HepG2 (cell line): Measurements from ENCODE around the gene NRBF2. TPM values are rescaled to one million over a fixed set of nuclear protein-coding genes. Genes with fewer than 3 reads are reported as not detected.

Experiments
- ATAC-seq: fragments of 200-7000 bp; cut with Tn5 transposase; 3 replicates; pipeline ENCODE4 v1.9.1; 2020; ENCODE audit warnings: mild to moderate bottlenecking, moderate library complexity
- BruUV-seq: library from RNA; stranded (reverse); fragments of 400-500 nt; replicated peaks from 2 replicates; lab custom pipeline; 2021; lab: Mats Ljungman, UMichigan
- CTCF ChIA-PET: fragments of 300-600 bp; formaldehyde crosslinking; extraction: SDS; loops from one replicate; lab custom pipeline; 2021; ENCODE audit warnings: low total read pairs, inconsistent platforms, low intra/inter-chr PET ratio; lab: Yijun Ruan, JAX
- POLR2A ChIA-PET: fragments of 350-600 bp; sonication (Branson Sonifier 250); formaldehyde crosslinking; loops from one replicate; lab custom pipeline; 2020; ENCODE audit warnings: antibody characterized with exemption, inconsistent platforms; lab: Yijun Ruan, JAX
- DNase-seq: peaks from one replicate; pipeline ENCODE4 v3.0.0-alpha.2; 2015; ENCODE audit warnings: low spot score
- FAIRE-seq: peaks from 3 replicates; lab custom pipeline; 2011; peaks lifted over from hg19 to GRCh38; lab: Jason Lieb, UNC
- H2AFZ ChIP-seq: one replicate; pipeline ENCODE4 v1.6.1; 2011; ENCODE audit warnings: low read length, inconsistent platforms
- H3K27ac ChIP-seq: fragments of 300-600 bp; 3 replicates; pipeline ENCODE4 v1.8.0; 2011; ENCODE audit warnings: mixed run types, mild to moderate bottlenecking, mixed read lengths, low read length, inconsistent platforms; ENCODE audit not compliant: insufficient read depth; ENCODE audit errors: extremely low read length
- H3K27me3 ChIP-seq, 2 experiments: fragments of 200-600 bp in 1 of 2; 2 replicates in 1 of 2; 3 replicates in 1 of 2; pipeline versions ENCODE4 v1.6.0 to v1.8.0; 2011; ENCODE audit warnings: low read length in 2 of 2, mild to moderate bottlenecking in 2 of 2, moderate library complexity in 2 of 2, inconsistent platforms in 1 of 2; ENCODE audit not compliant: insufficient read depth in 2 of 2, control insufficient read depth in 1 of 2
- H3K36me3 ChIP-seq, 2 experiments: fragments of 200-600 bp in 1 of 2; replicated peaks in 1 of 2; 2 replicates in 1 of 2; 3 replicates in 1 of 2; pipeline versions ENCODE4 v1.5.1 to v1.8.0; 2011; ENCODE audit warnings: low read length in 2 of 2, inconsistent platforms in 1 of 2; ENCODE audit not compliant: insufficient read depth in 2 of 2, control insufficient read depth in 1 of 2
- H3K4me1 ChIP-seq: 2 replicates; pipeline ENCODE4 v1.5.1; 2012; ENCODE audit warnings: low read length, inconsistent platforms; ENCODE audit not compliant: insufficient read depth
- H3K4me2 ChIP-seq: 2 replicates; pipeline ENCODE4 v1.6.0; 2011; ENCODE audit warnings: low read depth, low read length, inconsistent platforms
- H3K4me3 ChIP-seq, 3 experiments: fragments of 200-600 bp in 1 of 3; sonication (generic), shearing (Covaris generic) in 1 of 3; replicated peaks in 1 of 3; 2 replicates each; pipeline ENCODE4 v1.5.1; 2011 to 2016; ENCODE audit warnings: low read length in 3 of 3, inconsistent platforms in 2 of 3, low read depth in 2 of 3, mild to moderate bottlenecking in 2 of 3, control low read depth in 1 of 3, mixed read lengths in 1 of 3; ENCODE audit not compliant: insufficient read depth in 1 of 3
- H3K79me2 ChIP-seq: one replicate; pipeline ENCODE4 v1.6.1; 2011; ENCODE audit warnings: low read length, inconsistent platforms; ENCODE audit not compliant: insufficient read depth
- H3K9ac ChIP-seq: 2 replicates; pipeline ENCODE4 v1.6.0; 2011; ENCODE audit warnings: mild to moderate bottlenecking, low read depth, low read length, inconsistent platforms; ENCODE audit not compliant: insufficient read depth
- H3K9me3 ChIP-seq: 2 replicates; pipeline ENCODE4 v1.5.1; 2012; ENCODE audit warnings: mild to moderate bottlenecking, low read length
- H4K20me1 ChIP-seq: 2 replicates; pipeline ENCODE4 v1.6.0; 2011; ENCODE audit warnings: inconsistent platforms, mild to moderate bottlenecking, low read length, moderate library complexity; ENCODE audit not compliant: insufficient read depth
- CCDC6 ChIP-seq: sonication (generic); formaldehyde crosslinking; IDR thresholded peaks from 2 replicates; pipeline ENCODE4 v1.8.1; 2022; ENCODE audit warnings: mild to moderate bottlenecking, missing genetic modification reagents, moderate library complexity
- MTA3 ChIP-seq: sonication (generic); formaldehyde crosslinking; IDR thresholded peaks from 2 replicates; pipeline ENCODE4 v1.4.0; 2020; ENCODE audit warnings: missing genetic modification reagents
- NFE2L2 ChIP-seq: fragments of 150-350 bp; IDR thresholded peaks from 2 replicates; pipeline ENCODE4 v1.6.1; 2014; ENCODE audit warnings: low read length
- REXO4 ChIP-seq: sonication (generic); formaldehyde crosslinking; IDR thresholded peaks from 2 replicates; pipeline ENCODE4 v1.8.0; 2022; ENCODE audit warnings: missing genetic modification reagents, mild to moderate bottlenecking, borderline replicate concordance
- SCMH1 ChIP-seq: sonication (generic); formaldehyde crosslinking; IDR thresholded peaks from 2 replicates; pipeline ENCODE4 v1.9.0; 2021; ENCODE audit warnings: missing genetic modification reagents, mild to moderate bottlenecking, borderline replicate concordance
- SIX1 ChIP-seq: sonication (generic); formaldehyde crosslinking; IDR thresholded peaks from 2 replicates; pipeline ENCODE4 v1.4.0; 2020; ENCODE audit warnings: missing genetic modification reagents, borderline replicate concordance
- SRSF4 ChIP-seq: fragments of 200-400 bp; formaldehyde crosslinking; IDR thresholded peaks from one replicate; pipeline ENCODE4 v1.6.1; 2018; ENCODE audit warnings: mild to moderate bottlenecking, low read depth, low read length, moderate library complexity; ENCODE audit not compliant: poor library complexity, severe bottlenecking
- ZBTB7A ChIP-seq: sonication (generic); formaldehyde crosslinking; IDR thresholded peaks from 2 replicates; pipeline ENCODE4 v1.8.0; 2022; ENCODE audit warnings: mild to moderate bottlenecking, missing genetic modification reagents
- ZNF484 ChIP-seq: sonication (generic); formaldehyde crosslinking; IDR thresholded peaks from 2 replicates; pipeline ENCODE4 v1.5.1; 2020; ENCODE audit warnings: mild to moderate bottlenecking, low read depth, missing genetic modification reagents, borderline replicate concordance
- WGBS: methylation state at CpG from one replicate; pipeline ENCODE4 v1.1.6; 2017; ENCODE audit warnings: low lambda C conversion rate; 5-methylcytosine and 5-hydroxymethylcytosine counted together
- in situ Hi-C: cut with HindIII; loops from 2 replicates; pipeline ENCODE4 v1.10.0; 2017; ENCODE audit warnings: low pct_unique_long_range_greater_than_20kb; ENCODE audit not compliant: extremely low pct_ligation_motif_present
- intact Hi-C: fragments of 100-400 bp; cut with micrococcal nuclease; formaldehyde crosslinking; loops from one replicate; pipeline ENCODE4 v1.10.0; 2022; ENCODE audit not compliant: unreplicated experiment
- polyA plus RNA-seq, 8 experiments: library from polyadenylated mRNA; depleted of rRNA in 3 of 8; stranded (reverse) in 7 of 8; unstranded in 1 of 8; fragments of >200 nt; fragmentation: Illumina TruSeq in 4 of 8; extraction: Trizol in 4 of 8; gene quantifications; 2 replicates each; pipeline versions ENCODE4 v1.2.1 to v1.2.3, GENCODE V29; 2011 to 2016; ENCODE audit warnings: low read depth in 4 of 8, missing spikeins in 1 of 8, mixed read lengths in 1 of 8; ENCODE audit not compliant: insufficient read depth in 1 of 8
- total RNA-seq, 5 experiments: library from RNA; depleted of rRNA; stranded (reverse); fragments of >200 nt; fragmentation: Illumina TruSeq; extraction: Trizol; gene quantifications; 2 replicates each; pipeline ENCODE4 v1.2.3, GENCODE V29; 2016; ENCODE audit warnings: low read depth in 1 of 5
- TF ChIP-seq, protein P1 (sequence below): sonication (generic); formaldehyde crosslinking; IDR thresholded peaks from 2 replicates; pipeline ENCODE4 v1.4.0; 2020; ENCODE audit warnings: missing genetic modification reagents
- TF ChIP-seq, protein P2 (sequence below): IDR thresholded peaks from 2 replicates; pipeline ENCODE4 v1.6.1; 2016; ENCODE audit warnings: missing compliant biosample characterization, missing genetic modification reagents, borderline replicate concordance
- TF ChIP-seq, protein P3 (sequence below): sonication (generic); formaldehyde crosslinking; IDR thresholded peaks from 2 replicates; pipeline ENCODE4 v1.4.0; 2020; ENCODE audit warnings: missing genetic modification reagents, low read depth, mild to moderate bottlenecking, borderline replicate concordance
- TF ChIP-seq, protein P4 (sequence below): sonication (generic); formaldehyde crosslinking; conservative IDR thresholded peaks from 2 replicates; pipeline ENCODE4 v1.4.0; 2020; ENCODE audit warnings: missing genetic modification reagents
- TF ChIP-seq, protein P5 (sequence below): sonication (generic); formaldehyde crosslinking; IDR thresholded peaks from 2 replicates; pipeline ENCODE4 v1.4.0; 2020; ENCODE audit warnings: missing genetic modification reagents
- TF ChIP-seq, protein P6 (sequence below): sonication (generic); formaldehyde crosslinking; IDR thresholded peaks from 2 replicates; pipeline ENCODE4 v1.5.0; 2020; ENCODE audit warnings: missing genetic modification reagents

The NRBF2 gene
- total and polyA plus RNA-seq, 2 of the 13 experiments (the other 11 are each of a cell fraction or from before 2014, with no cell fraction given), result 20.0 to 28.4 TPM

DNA sequence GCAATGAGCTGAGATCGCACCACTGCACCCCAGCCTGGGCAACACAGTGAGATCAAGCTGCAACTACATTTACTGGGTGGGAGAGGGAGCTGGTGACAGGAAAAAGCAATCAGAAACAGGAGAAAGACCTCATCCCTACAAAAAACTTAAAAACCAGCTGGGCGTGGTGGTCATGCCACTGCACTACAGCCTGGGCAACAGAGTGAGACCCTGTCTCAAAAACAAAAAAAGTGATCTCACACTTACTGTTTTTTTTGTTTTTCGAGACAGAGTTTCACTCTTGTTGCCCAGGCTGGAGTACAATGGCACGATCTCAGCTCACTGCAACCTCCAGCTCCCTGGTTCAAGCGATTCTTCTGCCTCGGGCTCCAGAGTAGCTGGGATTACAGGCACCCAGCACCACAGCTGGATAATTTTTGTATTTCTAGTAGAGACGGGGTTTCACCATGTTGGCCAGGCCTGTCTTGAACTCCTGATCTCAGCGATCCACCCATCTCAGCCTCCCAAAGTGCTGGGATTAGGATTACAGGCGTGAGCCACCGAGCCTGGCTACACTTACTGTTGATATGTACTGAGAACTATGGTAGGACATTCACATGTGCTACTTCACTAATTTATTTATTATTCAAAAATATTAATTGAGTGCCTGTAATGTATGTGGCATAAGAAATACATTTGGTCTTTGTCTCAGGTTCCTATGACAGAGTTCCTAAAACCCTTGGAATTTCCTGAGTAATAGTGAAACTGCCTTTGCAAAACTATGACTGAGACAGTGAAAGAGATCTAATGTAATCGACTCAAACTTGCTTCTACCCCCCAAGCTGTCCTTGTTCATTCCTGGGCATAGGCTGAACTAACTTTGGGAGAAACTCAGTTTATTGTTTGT is 27.7 kb upstream of the NRBF2 start:
- CTCF ChIA-PET, result no interaction called here
- no peak for TF ChIP-seq ZBTB7A (CRISPR knock-in tag)
- TF ChIP-seq REXO4, result no peak
- TF ChIP-seq, protein P1, sequence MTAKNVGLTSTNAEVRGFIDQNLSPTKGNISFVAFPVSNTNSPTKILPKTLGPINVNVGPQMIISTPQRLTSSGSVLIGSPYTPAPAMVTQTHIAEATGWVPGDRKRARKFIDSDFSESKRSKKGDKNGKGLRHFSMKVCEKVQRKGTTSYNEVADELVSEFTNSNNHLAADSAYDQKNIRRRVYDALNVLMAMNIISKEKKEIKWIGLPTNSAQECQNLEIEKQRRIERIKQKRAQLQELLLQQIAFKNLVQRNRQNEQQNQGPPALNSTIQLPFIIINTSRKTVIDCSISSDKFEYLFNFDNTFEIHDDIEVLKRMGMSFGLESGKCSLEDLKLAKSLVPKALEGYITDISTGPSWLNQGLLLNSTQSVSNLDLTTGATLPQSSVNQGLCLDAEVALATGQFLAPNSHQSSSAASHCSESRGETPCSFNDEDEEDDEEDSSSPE (CRISPR knock-in tag), result no peak
- TF ChIP-seq, protein P2, sequence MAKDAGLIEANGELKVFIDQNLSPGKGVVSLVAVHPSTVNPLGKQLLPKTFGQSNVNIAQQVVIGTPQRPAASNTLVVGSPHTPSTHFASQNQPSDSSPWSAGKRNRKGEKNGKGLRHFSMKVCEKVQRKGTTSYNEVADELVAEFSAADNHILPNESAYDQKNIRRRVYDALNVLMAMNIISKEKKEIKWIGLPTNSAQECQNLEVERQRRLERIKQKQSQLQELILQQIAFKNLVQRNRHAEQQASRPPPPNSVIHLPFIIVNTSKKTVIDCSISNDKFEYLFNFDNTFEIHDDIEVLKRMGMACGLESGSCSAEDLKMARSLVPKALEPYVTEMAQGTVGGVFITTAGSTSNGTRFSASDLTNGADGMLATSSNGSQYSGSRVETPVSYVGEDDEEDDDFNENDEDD (CRISPR knock-in tag), result no peak
- TF ChIP-seq, protein P3, sequence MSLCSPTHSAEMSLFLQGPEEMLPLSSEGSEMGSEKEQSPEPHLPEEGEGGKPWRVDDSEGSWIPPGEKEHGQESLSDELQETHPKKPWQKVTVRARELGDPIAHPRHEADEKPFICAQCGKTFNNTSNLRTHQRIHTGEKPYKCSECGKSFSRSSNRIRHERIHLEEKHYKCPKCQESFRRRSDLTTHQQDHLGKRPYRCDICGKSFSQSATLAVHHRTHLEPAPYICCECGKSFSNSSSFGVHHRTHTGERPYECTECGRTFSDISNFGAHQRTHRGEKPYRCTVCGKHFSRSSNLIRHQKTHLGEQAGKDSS (CRISPR knock-in tag), result no peak
- no peak for TF ChIP-seq SIX1
- TF ChIP-seq, protein P4, sequence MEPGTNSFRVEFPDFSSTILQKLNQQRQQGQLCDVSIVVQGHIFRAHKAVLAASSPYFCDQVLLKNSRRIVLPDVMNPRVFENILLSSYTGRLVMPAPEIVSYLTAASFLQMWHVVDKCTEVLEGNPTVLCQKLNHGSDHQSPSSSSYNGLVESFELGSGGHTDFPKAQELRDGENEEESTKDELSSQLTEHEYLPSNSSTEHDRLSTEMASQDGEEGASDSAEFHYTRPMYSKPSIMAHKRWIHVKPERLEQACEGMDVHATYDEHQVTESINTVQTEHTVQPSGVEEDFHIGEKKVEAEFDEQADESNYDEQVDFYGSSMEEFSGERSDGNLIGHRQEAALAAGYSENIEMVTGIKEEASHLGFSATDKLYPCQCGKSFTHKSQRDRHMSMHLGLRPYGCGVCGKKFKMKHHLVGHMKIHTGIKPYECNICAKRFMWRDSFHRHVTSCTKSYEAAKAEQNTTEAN (CRISPR knock-in tag), result no peak
- TF ChIP-seq, protein P5, sequence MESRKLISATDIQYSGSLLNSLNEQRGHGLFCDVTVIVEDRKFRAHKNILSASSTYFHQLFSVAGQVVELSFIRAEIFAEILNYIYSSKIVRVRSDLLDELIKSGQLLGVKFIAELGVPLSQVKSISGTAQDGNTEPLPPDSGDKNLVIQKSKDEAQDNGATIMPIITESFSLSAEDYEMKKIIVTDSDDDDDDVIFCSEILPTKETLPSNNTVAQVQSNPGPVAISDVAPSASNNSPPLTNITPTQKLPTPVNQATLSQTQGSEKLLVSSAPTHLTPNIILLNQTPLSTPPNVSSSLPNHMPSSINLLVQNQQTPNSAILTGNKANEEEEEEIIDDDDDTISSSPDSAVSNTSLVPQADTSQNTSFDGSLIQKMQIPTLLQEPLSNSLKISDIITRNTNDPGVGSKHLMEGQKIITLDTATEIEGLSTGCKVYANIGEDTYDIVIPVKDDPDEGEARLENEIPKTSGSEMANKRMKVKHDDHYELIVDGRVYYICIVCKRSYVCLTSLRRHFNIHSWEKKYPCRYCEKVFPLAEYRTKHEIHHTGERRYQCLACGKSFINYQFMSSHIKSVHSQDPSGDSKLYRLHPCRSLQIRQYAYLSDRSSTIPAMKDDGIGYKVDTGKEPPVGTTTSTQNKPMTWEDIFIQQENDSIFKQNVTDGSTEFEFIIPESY, result no peak
- no peak for TF ChIP-seq SRSF4
- TF ChIP-seq ZNF484 (CRISPR knock-in tag), result no peak
- TF ChIP-seq CCDC6 (CRISPR knock-in tag), result no peak
- TF ChIP-seq, protein P6, sequence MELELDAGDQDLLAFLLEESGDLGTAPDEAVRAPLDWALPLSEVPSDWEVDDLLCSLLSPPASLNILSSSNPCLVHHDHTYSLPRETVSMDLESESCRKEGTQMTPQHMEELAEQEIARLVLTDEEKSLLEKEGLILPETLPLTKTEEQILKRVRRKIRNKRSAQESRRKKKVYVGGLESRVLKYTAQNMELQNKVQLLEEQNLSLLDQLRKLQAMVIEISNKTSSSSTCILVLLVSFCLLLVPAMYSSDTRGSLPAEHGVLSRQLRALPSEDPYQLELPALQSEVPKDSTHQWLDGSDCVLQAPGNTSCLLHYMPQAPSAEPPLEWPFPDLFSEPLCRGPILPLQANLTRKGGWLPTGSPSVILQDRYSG, result no peak
- TF ChIP-seq MTA3 (CRISPR knock-in tag), result no peak
- no peak for TF ChIP-seq SCMH1 (CRISPR knock-in tag)
- no peak for TF ChIP-seq NFE2L2

More for the DNA sequence above, 27.7 kb upstream of the NRBF2 start:
- 54% methylated on average over 11 of the region's 11 CpGs for WGBS
- Histone ChIP-seq H3K27me3 (no peaks in the 10 kb centered on the region; a peak in 1 of 5 replicates), H3K4me1 (no peaks in the 10 kb centered on the region), H3K9me3 (no peaks in the 10 kb centered on the region), H3K4me2 (no peak overlapping the region), H3K79me2 (no peaks in the 10 kb centered on the region), H3K36me3 (no peaks in the 10 kb centered on the region), H4K20me1 (no peaks in the 10 kb centered on the region), H2AFZ (no peak overlapping the region), H3K27ac (no peak overlapping the region), H3K9ac (no peak overlapping the region), H3K4me3 (no peak overlapping the region)
- BruUV-seq, result no TSS peak
- POLR2A ChIA-PET, result interaction anchor here (1.4 kb wide), 1 partner anchor 27 kb away, joined by 3 read pairs; the partner anchor contains the start of gene NRBF2
- DNase-seq, result no peak
- no peak for FAIRE-seq
- no peak for ATAC-seq
- in situ Hi-C loops, result no loop called here
- intact Hi-C loops, result no loop called here
